ENCODE data around the gene MLN.

DNA sequence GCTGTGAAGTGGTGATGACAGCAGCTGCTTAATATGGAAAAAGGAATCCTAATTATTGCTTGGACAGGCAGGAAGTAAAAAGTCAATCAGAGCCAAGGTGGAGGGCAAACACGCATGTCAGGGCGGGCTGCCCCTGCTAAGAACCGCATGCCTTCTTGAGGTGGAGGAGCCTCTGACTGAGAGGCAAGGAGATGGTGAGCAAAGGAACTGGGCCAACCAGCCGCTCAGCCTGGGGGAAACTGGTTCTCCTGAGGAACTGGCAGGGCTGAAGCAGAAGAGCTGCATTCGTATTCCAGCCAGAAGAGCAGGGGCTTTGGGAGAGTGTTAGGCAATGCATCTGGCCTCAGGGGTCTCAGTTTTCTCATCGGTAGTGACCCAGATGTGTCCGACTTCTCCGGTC lies 13.1 kb upstream of the MLN start:
- TF ChIP-seq, protein P1, sequence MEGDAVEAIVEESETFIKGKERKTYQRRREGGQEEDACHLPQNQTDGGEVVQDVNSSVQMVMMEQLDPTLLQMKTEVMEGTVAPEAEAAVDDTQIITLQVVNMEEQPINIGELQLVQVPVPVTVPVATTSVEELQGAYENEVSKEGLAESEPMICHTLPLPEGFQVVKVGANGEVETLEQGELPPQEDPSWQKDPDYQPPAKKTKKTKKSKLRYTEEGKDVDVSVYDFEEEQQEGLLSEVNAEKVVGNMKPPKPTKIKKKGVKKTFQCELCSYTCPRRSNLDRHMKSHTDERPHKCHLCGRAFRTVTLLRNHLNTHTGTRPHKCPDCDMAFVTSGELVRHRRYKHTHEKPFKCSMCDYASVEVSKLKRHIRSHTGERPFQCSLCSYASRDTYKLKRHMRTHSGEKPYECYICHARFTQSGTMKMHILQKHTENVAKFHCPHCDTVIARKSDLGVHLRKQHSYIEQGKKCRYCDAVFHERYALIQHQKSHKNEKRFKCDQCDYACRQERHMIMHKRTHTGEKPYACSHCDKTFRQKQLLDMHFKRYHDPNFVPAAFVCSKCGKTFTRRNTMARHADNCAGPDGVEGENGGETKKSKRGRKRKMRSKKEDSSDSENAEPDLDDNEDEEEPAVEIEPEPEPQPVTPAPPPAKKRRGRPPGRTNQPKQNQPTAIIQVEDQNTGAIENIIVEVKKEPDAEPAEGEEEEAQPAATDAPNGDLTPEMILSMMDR (IDR thresholded peaks at IDR 0.05) = no peak
- no peak for TF ChIP-seq POLR2A (IDR thresholded peaks at IDR 0.05)
- TF ChIP-seq POLR2AphosphoS5 (IDR thresholded peaks at IDR 0.05) = no peak
